Astrocyte (in vitro differentiated cells and primary cell): ENCODE results near the gene IFT27. TPM values are rescaled to one million over a fixed set of nuclear protein-coding genes. Genes with fewer than 3 reads are reported as not detected.

ENCODE experiments used
- DNase-seq: peaks from one replicate; pipeline ENCODE4 v3.0.0-alpha.2; 2010; ENCODE audit warnings: low read depth
- FAIRE-seq: peaks from 2 replicates; lab custom pipeline; 2011; peaks lifted over from hg19 to GRCh38; lab: Jason Lieb, UNC
- H2AFZ ChIP-seq: 2 replicates; pipeline ENCODE4 v1.6.0; 2012; ENCODE audit warnings: low read depth, low read length, inconsistent platforms
- H3K27ac ChIP-seq: 2 replicates; pipeline ENCODE4 v1.5.1; 2011; ENCODE audit warnings: low read depth, low read length, inconsistent platforms
- H3K27me3 ChIP-seq: 2 replicates; pipeline ENCODE4 v1.6.0; 2011; ENCODE audit warnings: low read length, inconsistent platforms; ENCODE audit not compliant: insufficient read depth
- H3K36me3 ChIP-seq: 2 replicates; pipeline ENCODE4 v1.5.1; 2011; ENCODE audit warnings: low read length, inconsistent platforms; ENCODE audit not compliant: insufficient read depth
- H3K4me1 ChIP-seq: 2 replicates; pipeline ENCODE4 v1.5.1; 2011; ENCODE audit warnings: low read length, inconsistent platforms; ENCODE audit not compliant: insufficient read depth
- H3K4me2 ChIP-seq: 2 replicates; pipeline ENCODE4 v1.6.0; 2012; ENCODE audit warnings: low read length, inconsistent platforms
- H3K4me3 ChIP-seq: 2 replicates; pipeline ENCODE4 v1.5.1; 2011; ENCODE audit warnings: low read depth, mild to moderate bottlenecking, low read length, inconsistent platforms; ENCODE audit not compliant: insufficient read depth
- H3K79me2 ChIP-seq: 2 replicates; pipeline ENCODE4 v1.6.0; 2012; ENCODE audit warnings: mild to moderate bottlenecking, low read length, inconsistent platforms; ENCODE audit not compliant: insufficient read depth
- H3K9ac ChIP-seq: 2 replicates; pipeline ENCODE4 v1.6.0; 2012; ENCODE audit warnings: mild to moderate bottlenecking, low read length, inconsistent platforms
- H3K9me3 ChIP-seq: 2 replicates; pipeline ENCODE4 v1.5.1; 2012; ENCODE audit warnings: low read depth, mild to moderate bottlenecking, low read length, inconsistent platforms; ENCODE audit not compliant: insufficient read depth
- H4K20me1 ChIP-seq: 2 replicates; pipeline ENCODE4 v1.6.0; 2012; ENCODE audit warnings: low read length, inconsistent platforms; ENCODE audit not compliant: insufficient read depth
- H3K27ac Mint-ChIP-seq: one replicate; pipeline ENCODE4 v1.8.0; 2021; ENCODE audit warnings: mild to moderate bottlenecking, mixed read lengths; ENCODE audit not compliant: unreplicated experiment
- H3K27me3 Mint-ChIP-seq: one replicate; pipeline ENCODE4 v1.8.0; 2021; ENCODE audit warnings: low read depth, mixed read lengths; ENCODE audit not compliant: unreplicated experiment
- H3K36me3 Mint-ChIP-seq: one replicate; pipeline ENCODE4 v1.8.0; 2021; ENCODE audit warnings: low read depth, mixed read lengths; ENCODE audit not compliant: unreplicated experiment
- H3K4me1 Mint-ChIP-seq: one replicate; pipeline ENCODE4 v1.8.0; 2021; ENCODE audit warnings: low read depth, mixed read lengths; ENCODE audit not compliant: unreplicated experiment
- H3K4me3 Mint-ChIP-seq: one replicate; pipeline ENCODE4 v1.8.0; 2021; ENCODE audit warnings: mild to moderate bottlenecking, moderate library complexity, mixed read lengths; ENCODE audit not compliant: unreplicated experiment
- H3K9me3 Mint-ChIP-seq: one replicate; pipeline ENCODE4 v1.8.0; 2021; ENCODE audit warnings: mild to moderate bottlenecking, mixed read lengths; ENCODE audit not compliant: unreplicated experiment
- EZH2 ChIP-seq: IDR thresholded peaks from 2 replicates; pipeline ENCODE4 v1.6.1; 2012; ENCODE audit warnings: mild to moderate bottlenecking, low read length, inconsistent platforms; ENCODE audit not compliant: insufficient read depth
- total RNA-seq: library from RNA; stranded (reverse); gene quantifications from 2 replicates; pipeline ENCODE4 v1.2.1, GENCODE V29; 2021
- TF ChIP-seq, protein P1 (sequence below): IDR thresholded peaks from 2 replicates; pipeline ENCODE4 v1.5.1; 2011; ENCODE audit warnings: low read depth, mild to moderate bottlenecking, inconsistent platforms, low read length, moderate library complexity; ENCODE audit not compliant: insufficient read depth

IFT27 gene
- total RNA-seq, 1 donor from 2014 or later = 30.1 TPM

DNA sequence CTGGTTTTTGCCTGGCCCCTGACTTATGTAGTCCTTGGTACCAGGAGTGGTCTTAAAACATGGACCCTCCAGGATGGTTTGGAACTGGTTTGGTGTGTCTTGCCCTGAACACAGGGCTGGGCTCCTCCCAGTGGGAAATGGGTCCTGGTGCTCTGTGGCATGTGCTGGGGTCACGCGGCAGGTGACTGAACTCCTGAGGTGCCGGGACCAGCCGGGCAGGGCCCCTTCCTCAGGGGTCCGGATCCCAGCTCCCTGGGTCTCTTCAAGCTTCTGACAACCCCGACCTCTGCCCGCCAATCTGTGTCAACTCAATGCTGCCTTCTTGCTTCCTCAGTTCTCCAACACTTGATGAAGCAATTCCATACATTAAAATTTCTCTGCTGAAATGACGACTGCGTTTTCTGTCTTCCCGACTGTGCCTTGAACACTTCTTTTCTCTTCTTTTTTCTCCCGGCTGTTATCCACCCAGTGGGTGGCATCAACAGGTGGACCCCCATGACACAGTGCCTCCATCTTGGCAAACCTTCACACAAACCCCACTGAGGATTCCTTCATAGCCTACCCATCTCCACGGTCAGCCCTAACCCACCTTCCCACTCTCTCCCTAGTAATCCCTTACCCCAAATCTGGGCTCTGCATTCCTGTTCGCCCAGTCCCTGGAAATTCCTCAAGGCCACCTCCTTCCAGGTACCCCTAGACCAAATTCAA, 4.4 kb downstream of the IFT27 start:
- TF ChIP-seq EZH2 = no peak
- TF ChIP-seq, protein P1, sequence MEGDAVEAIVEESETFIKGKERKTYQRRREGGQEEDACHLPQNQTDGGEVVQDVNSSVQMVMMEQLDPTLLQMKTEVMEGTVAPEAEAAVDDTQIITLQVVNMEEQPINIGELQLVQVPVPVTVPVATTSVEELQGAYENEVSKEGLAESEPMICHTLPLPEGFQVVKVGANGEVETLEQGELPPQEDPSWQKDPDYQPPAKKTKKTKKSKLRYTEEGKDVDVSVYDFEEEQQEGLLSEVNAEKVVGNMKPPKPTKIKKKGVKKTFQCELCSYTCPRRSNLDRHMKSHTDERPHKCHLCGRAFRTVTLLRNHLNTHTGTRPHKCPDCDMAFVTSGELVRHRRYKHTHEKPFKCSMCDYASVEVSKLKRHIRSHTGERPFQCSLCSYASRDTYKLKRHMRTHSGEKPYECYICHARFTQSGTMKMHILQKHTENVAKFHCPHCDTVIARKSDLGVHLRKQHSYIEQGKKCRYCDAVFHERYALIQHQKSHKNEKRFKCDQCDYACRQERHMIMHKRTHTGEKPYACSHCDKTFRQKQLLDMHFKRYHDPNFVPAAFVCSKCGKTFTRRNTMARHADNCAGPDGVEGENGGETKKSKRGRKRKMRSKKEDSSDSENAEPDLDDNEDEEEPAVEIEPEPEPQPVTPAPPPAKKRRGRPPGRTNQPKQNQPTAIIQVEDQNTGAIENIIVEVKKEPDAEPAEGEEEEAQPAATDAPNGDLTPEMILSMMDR = no peak
- H3K9me3 Mint-ChIP-seq = peaks cover 4% of the 10 kb centered on the region

DNA sequence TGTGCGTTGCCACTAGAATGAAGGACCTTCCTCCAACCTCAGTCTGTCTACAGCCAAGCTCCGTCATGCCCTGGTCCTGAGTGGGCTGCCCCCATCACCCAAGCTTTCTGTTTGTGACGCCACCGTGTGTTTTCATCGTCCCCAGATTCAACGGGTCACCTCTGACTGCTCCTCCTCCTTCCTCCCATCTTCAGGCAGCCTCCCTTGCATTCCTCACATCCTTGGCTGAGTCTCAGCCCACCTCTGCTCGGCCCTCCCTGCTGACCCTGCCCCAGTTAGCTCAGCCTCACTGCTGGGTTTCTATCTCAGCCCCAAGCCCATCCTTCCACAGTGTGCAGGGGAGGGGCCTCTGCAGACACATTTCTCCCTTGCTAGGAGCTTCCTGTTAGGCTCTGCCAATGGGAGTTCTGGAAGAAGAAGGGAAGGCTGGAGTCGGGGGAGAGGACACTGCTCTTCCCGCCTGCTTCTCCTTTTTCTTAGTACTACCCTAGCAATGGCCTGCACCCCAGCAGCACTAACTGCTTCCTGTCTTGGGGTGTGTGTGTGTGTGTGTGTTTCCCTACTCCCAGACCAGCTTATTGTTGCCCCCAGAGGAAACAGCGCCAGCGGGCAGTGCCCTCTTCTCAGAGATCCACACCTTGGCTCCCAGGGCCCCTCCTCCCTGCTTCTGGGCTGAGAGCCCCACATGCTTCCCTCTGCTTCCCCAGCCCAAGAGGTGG, 5.2 kb downstream of the IFT27 start:
- no peak for DNase-seq
- peaks cover 19% of the 10 kb centered on the region for H3K36me3 Mint-ChIP-seq
- no peak for FAIRE-seq
- Histone ChIP-seq H3K27me3 (no peaks in the 10 kb centered on the region), H3K9ac (no peak overlapping the region), H3K4me3 (no peak overlapping the region), H3K4me1 (peaks cover 7% of the 10 kb centered on the region), H3K36me3 (peaks cover 5% of the 10 kb centered on the region), H2AFZ (no peak overlapping the region), H3K4me2 (no peak overlapping the region), H3K9me3 (no peaks in the 10 kb centered on the region), H3K79me2 (no peaks in the 10 kb centered on the region), H3K27ac (no peak overlapping the region), H4K20me1 (peaks cover 21% of the 10 kb centered on the region)
- H3K9me3 Mint-ChIP-seq = peaks cover 1% of the 10 kb centered on the region
- H3K4me1 Mint-ChIP-seq = peaks cover 8% of the 10 kb centered on the region
- H3K27ac Mint-ChIP-seq = no peak overlapping the region
- H3K4me3 Mint-ChIP-seq = no peak overlapping the region
- no peak for TF ChIP-seq EZH2
- TF ChIP-seq, protein P1 = no peak
- H3K27me3 Mint-ChIP-seq = peaks cover 3% of the 10 kb centered on the region

More for the DNA sequence above, 4.4 kb downstream of the IFT27 start:
- H3K36me3 ChIP-seq = peaks cover 5% of the 10 kb centered on the region
- H3K27ac ChIP-seq = no peak overlapping the region
- H3K27ac Mint-ChIP-seq = no peak overlapping the region
- no peak overlapping the region for H2AFZ ChIP-seq
- H3K27me3 ChIP-seq = no peaks in the 10 kb centered on the region
- H3K79me2 ChIP-seq = no peaks in the 10 kb centered on the region
- no peak overlapping the region for H3K4me3 ChIP-seq
- no peak for FAIRE-seq
- no peak overlapping the region for H3K9ac ChIP-seq
- H3K36me3 Mint-ChIP-seq = peaks cover 19% of the 10 kb centered on the region
- no peak overlapping the region for H3K4me2 ChIP-seq
- H3K4me3 Mint-ChIP-seq = no peak overlapping the region
- no peaks in the 10 kb centered on the region for H3K9me3 ChIP-seq
- H3K4me1 Mint-ChIP-seq = peaks cover 4% of the 10 kb centered on the region
- peaks cover 3% of the 10 kb centered on the region for H3K27me3 Mint-ChIP-seq
- peaks cover 21% of the 10 kb centered on the region for H4K20me1 ChIP-seq
- H3K4me1 ChIP-seq = peaks cover 7% of the 10 kb centered on the region
- DNase-seq = no peak
